Germinal center (tissue), 1 donor: ENCODE measurements around the gene MGA.
A peak's percentile ranks its signal among the peaks of the same experiment; 100 is the strongest.

Source experiments
- DNase-seq: peaks from one replicate; pipeline ENCODE4 v3.0.0; 2012; ENCODE audit warnings: mixed read lengths, low spot score

The MGA gene

GRCh38 chr15:41782371-41783282, 122.4 kb downstream of the MGA start:
- DNase-seq: peak; percentile 74

- no peak for DNase-seq
These were observed 123.1 kb downstream of the MGA start for GRCh38 chr15:41783296-41783695.

- DNase-seq: no peak
These were observed 128.1 kb downstream of the MGA start for GRCh38 chr15:41788262-41788661.

GRCh38 chr15:41789236-41789635, 129.0 kb downstream of the MGA start:
- DNase-seq: no peak

- no peak for DNase-seq
These were observed 129.5 kb downstream of the MGA start for GRCh38 chr15:41789662-41790061.

GRCh38 chr15:41790169-41790568, 130.0 kb downstream of the MGA start:
- DNase-seq: no peak

GRCh38 chr15:41790756-41791546, 130.7 kb downstream of the MGA start:
- DNase-seq: no peak

GRCh38 chr15:41791547-41791937, 131.3 kb downstream of the MGA start:
- no peak for DNase-seq

GRCh38 chr15:41792000-41792637, 131.9 kb downstream of the MGA start:
- no peak for DNase-seq

GRCh38 chr15:41794081-41794480, 133.9 kb downstream of the MGA start:
- DNase-seq: no peak

- no peak for DNase-seq
These were observed 136.0 kb downstream of the MGA start for GRCh38 chr15:41795996-41796856.

- DNase-seq: no peak
These were observed 137.2 kb downstream of the MGA start for GRCh38 chr15:41797201-41797944.

- no peak for DNase-seq
These were observed 138.6 kb downstream of the MGA start for GRCh38 chr15:41798607-41799487.

- DNase-seq: no peak
These were observed 139.2 kb downstream of the MGA start for GRCh38 chr15:41799488-41799805.

- no peak for DNase-seq
These were observed 141.0 kb downstream of the MGA start for GRCh38 chr15:41801185-41801584.

GRCh38 chr15:41801850-41802455, 141.7 kb downstream of the MGA start:
- no peak for DNase-seq

GRCh38 chr15:41804361-41804760, 144.2 kb downstream of the MGA start:
- DNase-seq: no peak

GRCh38 chr15:41804916-41805666, 144.9 kb downstream of the MGA start:
- DNase-seq: no peak

- DNase-seq: no peak
These were observed 145.5 kb downstream of the MGA start for GRCh38 chr15:41805711-41806110.
